HG03457 (cell line): ENCODE data around the gene LATS1.
"Not testable (repeated sequence)": the region's sequence is repeated elsewhere in the genome, so short reads cannot be mapped to it uniquely, and the experiment has no call there.

ENCODE experiments used
- ATAC-seq: cut with Tn5 transposase; IDR thresholded peaks from one replicate; pipeline ENCODE4 v1.9.1; 2021; ENCODE audit warnings: moderate number of reproducible peaks; ENCODE audit not compliant: unreplicated experiment

The LATS1 gene

DNA sequence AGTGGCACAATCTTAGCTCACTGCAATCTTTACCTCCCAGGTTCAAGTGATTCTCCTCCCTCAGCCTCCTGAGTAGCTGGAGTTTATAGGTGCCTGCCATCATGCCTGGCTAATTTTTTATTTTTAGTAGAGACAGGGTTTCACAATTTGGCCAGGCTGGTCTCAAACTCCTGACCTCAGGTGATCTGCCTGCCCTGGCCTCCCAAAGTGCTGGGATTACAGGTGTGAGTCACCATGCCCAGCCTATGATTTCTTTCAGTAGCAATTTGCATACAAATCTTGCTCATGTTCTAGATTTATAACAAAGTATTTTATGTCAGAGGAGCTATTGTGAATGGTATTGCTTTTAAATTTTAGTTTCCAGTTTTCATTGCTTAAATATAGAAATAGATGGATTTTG, 45.6 kb downstream of the LATS1 start:
- not testable (repeated sequence) for ATAC-seq

DNA sequence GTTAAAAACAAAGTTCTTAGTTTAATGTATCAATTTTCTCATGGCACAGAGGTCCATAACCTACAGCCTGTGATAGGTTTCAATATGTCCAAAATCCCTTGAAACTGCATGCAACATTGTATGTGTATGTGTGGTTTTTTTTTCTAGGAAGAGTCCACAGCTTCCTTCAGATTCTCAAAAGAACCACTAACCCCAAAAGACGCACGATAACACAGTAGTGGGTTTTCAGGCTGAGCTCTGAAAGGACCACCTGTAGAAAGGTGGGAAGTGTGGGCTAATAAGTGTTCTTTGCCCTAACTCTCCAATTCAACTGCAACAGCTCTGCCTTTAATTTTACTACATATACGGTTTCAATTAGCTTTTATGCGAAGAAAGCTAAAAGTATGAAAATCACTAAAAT, 57.9 kb downstream of the LATS1 start:
- no peak for ATAC-seq

DNA sequence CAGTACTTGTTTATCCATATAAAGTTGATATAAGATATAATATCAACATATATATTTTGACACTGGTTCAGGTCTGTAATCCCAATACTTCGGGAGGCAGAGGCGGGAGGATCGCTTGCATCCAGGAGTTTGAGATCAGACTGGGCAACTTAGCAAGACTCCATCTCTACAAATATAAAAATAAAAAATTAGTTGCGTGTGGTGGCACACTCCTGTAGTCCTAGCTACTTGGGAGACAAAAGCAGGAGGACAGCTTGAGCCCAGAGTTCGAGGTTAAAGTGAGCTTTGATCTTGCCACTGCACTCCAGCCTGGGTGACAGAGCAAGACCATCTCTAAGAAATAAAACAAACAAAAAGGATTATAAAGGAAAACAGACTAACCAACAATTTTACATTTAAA, 60.5 kb downstream of the LATS1 start:
- ATAC-seq = no peak

DNA sequence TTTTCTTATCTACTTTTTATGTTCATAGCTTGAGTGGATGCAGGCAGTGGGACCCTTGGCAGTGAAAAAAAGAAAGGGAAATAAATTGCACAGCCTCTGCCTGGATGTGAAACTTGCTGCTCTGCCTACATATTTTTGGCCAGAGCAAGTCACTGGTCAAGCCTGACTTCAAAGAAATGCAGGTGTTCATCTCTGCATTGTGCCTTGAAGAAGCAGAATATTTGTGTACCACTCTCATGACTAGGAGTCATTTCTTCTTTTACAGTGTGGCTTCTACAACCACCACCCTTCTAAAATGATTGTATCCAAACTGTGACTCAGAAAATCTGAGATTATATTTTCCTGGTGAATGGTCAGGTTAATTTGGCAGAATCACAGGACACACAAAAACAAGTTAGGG, 66.8 kb downstream of the LATS1 start:
- no peak for ATAC-seq

DNA sequence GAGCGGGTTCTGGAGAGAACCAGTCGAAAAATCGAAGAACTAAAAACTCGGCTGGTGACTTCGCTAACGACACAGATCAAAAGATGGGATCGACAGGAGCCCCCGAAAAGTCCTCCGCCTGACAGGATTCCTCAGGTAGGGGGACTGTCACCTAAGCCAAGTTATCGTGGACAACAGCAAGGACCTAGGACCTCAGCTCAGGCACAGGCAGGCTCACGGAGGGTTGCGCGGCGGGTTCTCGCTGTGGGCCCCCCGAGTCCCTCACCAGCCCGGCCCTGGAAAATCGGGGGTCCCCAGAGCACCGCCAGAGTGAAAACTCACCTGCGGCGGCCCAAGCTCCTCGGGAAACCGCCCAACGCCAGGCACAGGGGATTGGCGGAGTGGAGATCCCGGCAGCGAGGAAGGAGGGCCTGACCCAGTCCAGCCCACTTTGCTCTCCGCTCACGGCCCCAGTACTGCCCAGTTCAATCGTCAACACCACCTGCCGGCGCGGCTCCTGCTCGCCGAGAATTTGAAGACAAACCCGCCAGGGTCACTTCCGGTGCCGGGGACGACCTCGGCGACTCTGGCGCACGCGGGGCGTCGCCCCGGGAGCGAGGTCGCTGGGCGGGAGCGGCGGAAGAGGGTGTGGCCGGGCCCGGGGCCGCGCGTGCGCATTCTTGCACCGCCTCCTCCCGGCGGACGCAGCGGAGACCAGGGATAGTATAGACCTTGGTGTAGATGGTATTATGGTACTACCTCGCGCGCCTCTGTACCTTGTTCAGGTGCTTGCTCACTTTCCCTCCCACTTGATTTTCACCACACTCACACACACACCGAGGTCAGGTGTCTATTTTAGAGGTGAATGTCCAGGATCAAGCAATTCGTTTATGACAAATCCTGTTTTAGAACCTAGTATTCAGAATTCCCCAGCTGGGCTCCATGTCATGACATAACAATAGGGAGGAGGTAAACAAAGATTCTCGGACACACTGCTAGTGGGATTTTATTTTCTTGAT, 69.5 kb downstream of the LATS1 start, which contains the start of gene KATNA1:
KATNA1 (minus strand) TSS at position 567 of the 998 bp plus-strand sequence. CDS start 10,167 bp downstream, outside the sequence.
- ATAC-seq = peak; percentile 82

DNA sequence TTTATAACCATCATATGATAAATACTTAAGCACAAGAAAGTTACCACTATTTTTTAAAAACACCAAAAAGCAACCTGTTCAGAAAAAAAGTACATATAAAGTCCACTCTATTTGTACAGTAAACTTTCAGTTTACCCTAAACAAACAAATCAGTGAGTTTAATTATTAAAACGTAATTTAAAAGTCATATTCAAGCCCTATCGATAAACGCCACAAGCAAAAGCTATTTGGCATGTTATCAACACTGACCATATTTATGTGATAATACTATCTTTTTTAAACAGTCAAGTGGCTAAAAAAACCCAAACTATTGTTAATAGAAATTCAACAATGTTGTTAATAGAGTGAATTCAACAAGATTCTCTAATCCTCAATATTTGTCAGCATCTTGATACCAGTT, 71.3 kb downstream of the LATS1 start:
- ATAC-seq = no peak

DNA sequence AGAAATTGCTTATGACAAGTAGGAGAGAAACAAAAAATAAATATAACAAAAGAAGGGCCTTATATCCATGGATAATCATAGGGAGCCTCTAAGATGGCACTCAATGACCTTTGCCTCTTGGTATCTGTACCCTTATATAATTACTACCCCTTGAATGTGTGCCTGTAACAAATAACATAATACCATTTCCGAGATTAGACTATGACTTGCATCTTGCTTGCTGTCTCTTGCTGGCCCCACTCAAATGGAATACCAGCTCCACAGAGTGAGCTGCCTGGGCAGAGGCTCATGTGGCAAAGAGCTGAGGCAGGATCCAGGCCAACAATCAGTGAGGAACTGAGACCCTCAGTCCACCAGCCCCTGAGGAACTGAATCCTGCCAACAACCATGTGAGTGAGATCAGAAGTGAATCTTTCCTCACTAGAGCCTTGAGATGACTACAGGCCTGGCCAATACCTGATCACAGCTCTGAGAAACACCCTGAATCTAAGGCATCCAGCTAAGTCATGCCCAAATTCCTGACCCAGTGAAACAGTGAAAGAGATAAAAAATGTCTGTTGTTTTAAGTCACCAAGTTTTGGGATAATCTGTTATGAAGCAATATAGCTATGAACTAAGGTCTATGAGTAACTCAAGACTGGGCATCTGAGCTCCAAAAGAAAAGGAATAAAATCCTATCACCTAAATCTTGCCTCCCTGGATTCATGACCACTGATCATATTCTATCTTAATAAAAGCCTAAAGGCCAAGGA, 74.9 kb downstream of the LATS1 start:
- ATAC-seq = no peak

DNA sequence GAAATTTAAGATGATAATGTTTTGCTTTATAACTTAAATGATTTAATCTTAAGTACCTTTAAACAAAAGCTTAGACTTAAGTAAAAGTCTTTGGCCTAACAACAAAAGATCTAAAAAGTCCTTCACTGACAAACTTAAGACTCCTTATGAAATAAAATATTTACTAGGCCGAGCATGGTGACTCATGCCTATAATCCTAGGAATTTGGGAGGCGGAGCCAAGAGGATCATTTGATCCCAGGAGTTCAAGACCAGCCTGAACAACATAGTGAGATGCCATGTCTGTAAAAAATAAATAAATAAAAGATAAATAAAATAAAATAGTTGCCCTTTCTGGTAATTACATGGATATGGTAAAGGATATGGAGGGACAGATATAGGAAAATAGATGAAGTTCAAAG, 81.8 kb downstream of the LATS1 start:
- ATAC-seq = no peak

DNA sequence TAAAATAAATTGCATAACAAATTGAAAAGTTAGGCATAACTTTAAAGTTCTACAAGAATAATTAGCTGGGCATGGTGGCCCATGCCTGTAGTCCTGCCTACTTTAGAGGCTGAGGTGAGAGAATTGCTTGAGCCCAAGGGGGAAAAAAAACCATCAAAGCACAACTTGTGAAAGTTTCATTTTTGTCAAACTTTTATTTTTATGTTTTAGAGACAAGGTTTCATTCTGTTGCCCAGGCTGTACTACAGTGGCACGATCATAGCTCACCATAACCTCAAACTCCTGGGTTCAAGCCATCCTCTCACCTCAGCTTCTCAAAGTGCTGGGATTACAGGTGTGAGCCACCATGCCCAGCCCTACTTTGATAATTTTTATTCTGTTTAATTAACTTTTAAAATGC, 83.6 kb downstream of the LATS1 start:
- ATAC-seq = no peak

DNA sequence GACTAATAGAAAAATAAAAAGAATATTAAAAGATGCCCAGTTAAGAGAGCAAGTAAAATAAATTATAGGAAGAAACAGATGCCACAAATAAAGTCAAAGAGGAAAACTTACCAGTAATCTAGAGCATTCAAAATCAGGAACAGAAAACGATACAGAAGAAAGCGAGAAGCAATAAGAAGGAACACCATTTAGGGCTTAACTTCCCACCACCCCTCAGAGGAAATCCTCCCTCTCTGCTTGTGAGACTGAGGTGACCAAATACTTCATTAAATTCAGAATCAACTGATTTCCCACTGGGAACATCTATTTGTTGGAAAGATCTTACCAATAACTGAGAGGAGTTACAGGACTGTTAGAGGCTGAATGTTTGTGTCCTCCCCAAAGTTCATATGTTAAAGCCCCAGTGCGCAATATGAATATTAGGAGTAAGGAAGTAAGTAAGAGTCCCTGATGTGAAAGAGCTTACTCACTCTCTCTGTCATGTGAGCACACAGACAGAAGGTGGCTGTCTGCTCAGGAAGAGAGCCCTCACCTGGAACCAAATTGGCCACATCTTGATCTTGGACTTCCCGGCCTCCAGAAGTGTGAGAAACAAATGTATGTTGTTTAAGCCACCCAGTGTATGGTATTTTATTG, 88.9 kb downstream of the LATS1 start:
- peak; percentile 68 for ATAC-seq

DNA sequence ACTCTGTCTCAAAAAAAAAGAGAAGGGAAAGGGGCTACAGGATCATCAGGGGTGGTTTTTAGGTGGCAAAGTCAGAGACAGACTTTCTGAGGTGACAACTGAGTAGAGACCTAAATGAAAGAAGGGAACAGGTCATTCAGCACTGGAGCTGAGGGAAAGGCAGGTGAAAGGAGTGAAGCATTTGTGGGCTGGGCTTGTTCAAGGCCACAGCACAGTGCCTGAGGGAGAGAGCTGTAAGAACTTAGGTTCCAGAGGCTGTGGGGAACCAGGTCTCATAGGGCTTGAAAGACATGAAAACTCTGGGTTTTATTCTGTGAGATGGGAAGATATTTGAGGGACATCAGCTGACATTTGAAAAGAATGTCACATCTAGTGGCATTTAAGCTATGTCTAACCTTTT, 90.2 kb downstream of the LATS1 start:
- ATAC-seq = no peak

DNA sequence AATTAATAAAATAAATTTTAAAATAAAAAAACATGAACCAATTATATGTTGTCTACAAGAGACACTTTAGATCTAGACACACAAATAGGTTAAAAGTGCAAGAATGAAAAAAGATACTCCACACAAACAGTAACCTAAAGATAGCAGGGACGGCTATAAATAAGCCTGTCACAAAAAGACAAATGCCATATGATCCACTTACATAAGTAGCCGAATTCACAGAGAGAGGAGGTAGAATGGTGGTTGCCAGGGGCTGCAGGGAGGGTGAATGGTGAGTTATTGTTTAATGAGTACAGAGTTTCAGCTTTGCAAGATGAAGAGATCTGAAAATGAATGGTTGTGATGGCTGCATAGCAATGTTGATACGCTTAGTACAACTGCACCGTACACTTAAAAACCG, 102.1 kb downstream of the LATS1 start:
- ATAC-seq = no peak

DNA sequence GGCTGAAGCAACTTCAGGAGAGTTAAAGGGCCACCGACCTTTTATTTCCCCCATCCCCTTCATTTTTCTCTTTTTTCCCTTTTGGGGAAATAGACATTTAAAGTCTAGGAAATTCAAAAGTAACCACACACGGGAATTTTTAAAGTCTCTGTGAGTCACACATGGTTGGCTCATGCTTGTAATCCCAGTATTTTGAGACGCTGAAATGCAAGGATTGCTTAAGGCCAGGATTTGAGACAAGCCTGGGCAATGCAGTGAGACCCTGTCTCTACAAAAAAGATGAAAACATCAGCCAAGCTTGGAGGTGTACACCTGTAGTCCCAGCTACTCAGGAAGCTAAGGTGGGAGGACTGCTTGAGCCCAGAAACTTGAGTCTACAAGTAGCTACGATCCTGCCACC, 103.6 kb downstream of the LATS1 start:
- no peak for ATAC-seq

DNA sequence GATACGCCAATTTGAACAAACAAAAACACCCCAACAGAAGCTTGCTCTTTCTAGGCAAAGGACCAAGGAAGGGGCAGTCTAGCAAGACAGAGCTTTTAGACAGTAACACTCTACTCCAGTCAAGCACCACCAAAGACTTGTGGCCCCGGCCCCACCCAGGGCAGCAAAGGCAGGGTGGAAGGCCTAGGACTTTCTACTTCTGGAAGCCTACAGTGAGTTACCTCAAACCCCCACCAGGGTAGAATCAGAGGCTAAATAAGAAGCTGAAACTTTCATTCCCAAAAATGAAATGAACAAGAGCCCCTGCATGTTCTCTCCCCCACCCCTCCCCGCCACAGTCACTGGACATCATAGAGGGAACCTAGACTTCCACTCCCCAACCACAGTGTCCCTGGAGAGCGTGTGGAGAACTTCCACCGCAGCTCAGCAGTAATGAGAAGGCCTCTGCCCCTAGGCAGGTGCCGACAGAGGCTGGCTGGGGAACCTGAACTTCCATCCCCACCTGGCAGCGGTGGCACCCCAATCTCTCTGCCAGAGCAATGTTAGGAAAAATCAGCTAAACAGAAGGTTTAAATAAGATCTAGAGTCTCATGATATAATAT, 109.4 kb downstream of the LATS1 start:
- ATAC-seq = no peak
